ENCODE data around the gene TTPAL.

The TTPAL gene

GRCh38 chr20:44500221-44500620, 24.5 kb downstream of the TTPAL start:
- no peak for DNase-seq

GRCh38 chr20:44501448-44501847, 25.8 kb downstream of the TTPAL start:
- no peak for DNase-seq

GRCh38 chr20:44502968-44503367, 27.3 kb downstream of the TTPAL start:
- no peak for DNase-seq

GRCh38 chr20:44504402-44505307, 29.0 kb downstream of the TTPAL start:
- no peak for DNase-seq

- no peak for DNase-seq
These were observed 34.1 kb downstream of the TTPAL start for GRCh38 chr20:44509762-44510161.

- DNase-seq = no peak
These were observed 38.2 kb downstream of the TTPAL start for GRCh38 chr20:44513871-44514270.

- no peak for DNase-seq
These were observed 40.8 kb downstream of the TTPAL start for GRCh38 chr20:44516491-44516890.

- no peak for DNase-seq
These were observed 41.8 kb downstream of the TTPAL start for GRCh38 chr20:44517454-44517853.

- DNase-seq = no peak
These were observed 42.6 kb downstream of the TTPAL start for GRCh38 chr20:44518248-44518647.

GRCh38 chr20:44520881-44521280, 45.2 kb downstream of the TTPAL start:
- DNase-seq = no peak

GRCh38 chr20:44521484-44522481, 46.1 kb downstream of the TTPAL start, which contains the start of gene SERINC3:
SERINC3 (minus strand) TSS chr20:44522070; CDS start chr20:44521951, 119 bp downstream.
- DNase-seq = peak; percentile 90

GRCh38 chr20:44522841-44523240, 47.2 kb downstream of the TTPAL start:
- no peak for DNase-seq

GRCh38 chr20:44523746-44524145, 48.1 kb downstream of the TTPAL start:
- DNase-seq = no peak

- DNase-seq = no peak
These were observed 50.5 kb downstream of the TTPAL start for GRCh38 chr20:44526129-44526528.

GRCh38 chr20:44527716-44528199, 52.1 kb downstream of the TTPAL start:
- no peak for DNase-seq

GRCh38 chr20:44528309-44528708, 52.6 kb downstream of the TTPAL start:
- no peak for DNase-seq

GRCh38 chr20:44532259-44532980, 56.7 kb downstream of the TTPAL start:
- DNase-seq = no peak

GRCh38 chr20:44532981-44533331, 57.3 kb downstream of the TTPAL start:
- no peak for DNase-seq

- DNase-seq = no peak
These were observed 58.3 kb downstream of the TTPAL start for GRCh38 chr20:44533928-44534327.

- DNase-seq = no peak
These were observed 60.5 kb downstream of the TTPAL start for GRCh38 chr20:44536175-44536574.

GRCh38 chr20:44537993-44538392, 62.3 kb downstream of the TTPAL start:
- no peak for DNase-seq

- no peak for DNase-seq
These were observed 65.2 kb downstream of the TTPAL start for GRCh38 chr20:44540834-44541233.

GRCh38 chr20:44541992-44542391, 66.3 kb downstream of the TTPAL start:
- DNase-seq = no peak

Data from NCI-H1105 (cell line).